ENCODE results near the gene EID3. TPM values are rescaled to one million over a fixed set of nuclear protein-coding genes. Genes with fewer than 3 reads are reported as not detected.

EID3 gene
- total RNA-seq, 1 experiment from 2014 or later = 1.4 TPM

DNA sequence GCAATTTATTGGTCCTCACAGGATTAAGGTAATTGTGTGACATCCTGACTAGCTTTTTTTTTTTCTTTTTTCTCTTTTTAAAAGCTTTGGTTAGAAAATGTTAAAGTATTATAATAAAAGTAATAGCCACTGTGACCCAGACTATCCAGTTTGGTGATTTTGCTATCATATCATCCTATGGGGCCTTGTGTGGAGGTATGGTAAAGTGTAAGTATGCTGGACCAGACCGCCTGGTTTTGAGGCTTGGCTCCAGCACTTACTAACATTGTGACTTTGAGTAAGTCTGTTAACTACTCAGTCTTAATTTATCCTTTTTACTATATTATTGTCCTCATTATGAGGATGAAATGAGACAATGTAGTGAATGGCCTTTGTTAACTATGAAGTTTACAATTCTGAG, 15.5 kb downstream of the EID3 start:
- Histone ChIP-seq H3K23me2 (ENCODE audit: insufficient read length, low read depth, low read length, poor library complexity, severe bottlenecking) (no peaks in the 10 kb centered on the region), H2BK120ac (ENCODE audit: low read depth, low read length, poor library complexity, severe bottlenecking) (no peak overlapping the region), H3K4me1 (ENCODE audit: insufficient read depth, low read length) (no peaks in the 10 kb centered on the region), H2BK12ac (ENCODE audit: insufficient read length, low read depth, low read length) (no peak overlapping the region), H3K56ac (ENCODE audit: insufficient read length, low read depth, low read length) (no peak overlapping the region), H4K20me1 (ENCODE audit: control insufficient read depth, insufficient read depth, insufficient read length) (no peaks in the 10 kb centered on the region), H3K27ac (ENCODE audit: insufficient read length, low read depth, low read length) (no peak overlapping the region), H4K91ac (ENCODE audit: insufficient read length, low read depth, low read length) (no peak overlapping the region), H3K79me1 (ENCODE audit: insufficient read depth, low read depth, low read length, poor library complexity, severe bottlenecking) (no peaks in the 10 kb centered on the region), H3K18ac (ENCODE audit: insufficient read length, low read depth, low read length) (no peak overlapping the region), H3K27me3 (ENCODE audit: insufficient read depth, low read length) (no peaks in the 10 kb centered on the region), H2BK15ac (ENCODE audit: low read depth, low read length) (no peak overlapping the region), H3K14ac (ENCODE audit: insufficient read depth, low read length) (no peak overlapping the region), H3K9me3 (ENCODE audit: control insufficient read depth, low read depth, low read length) (no peaks in the 10 kb centered on the region), H2AFZ (ENCODE audit: low read length) (no peak overlapping the region), H2BK20ac (ENCODE audit: low read depth, low read length, poor library complexity, severe bottlenecking) (no peak overlapping the region), H4K8ac (replicated peaks; ENCODE audit: insufficient read length, low read depth, low read length) (no peak overlapping the region), H3K79me2 (ENCODE audit: insufficient read depth, low read length) (no peaks in the 10 kb centered on the region), H3K23ac (ENCODE audit: insufficient read length, low read depth, low read length) (no peak overlapping the region), H3K4me2 (ENCODE audit: insufficient read depth, insufficient read length, low read length) (no peak overlapping the region), H4K5ac (ENCODE audit: insufficient read length, low read depth, low read length) (no peak overlapping the region), H2BK5ac (ENCODE audit: insufficient read length, low read length) (no peak overlapping the region), H2AK5ac (ENCODE audit: insufficient read length, low read length) (no peak overlapping the region), H3T11ph (ENCODE audit: low read length) (no peak overlapping the region), H3K9ac (ENCODE audit: extremely low read depth, insufficient read length, low read length) (no peak overlapping the region), H3K4ac (ENCODE audit: low read depth, low read length) (no peak overlapping the region)
- H3K4me3 Mint-ChIP-seq = no peak overlapping the region
- H3K36me3 Mint-ChIP-seq (ENCODE audit: insufficient read depth in 1 of 3, low read depth in 3 of 3) = peaks cover 46 to 78% (median 76%) of the 10 kb centered on the region in 3 experiments
- WGBS (ENCODE audit: extremely low coverage, insufficient read length, low lambda C conversion rate) = no CpG with 5 or more reads among the region's 1 CpG
- H3K9me3 Mint-ChIP-seq = peaks cover 0 to 3% of the 10 kb centered on the region in 2 experiments; a peak in 1 of 5 replicates
- H3K27ac Mint-ChIP-seq = no peak overlapping the region
- no peak for DNase-seq
- no peaks in the 10 kb centered on the region for H3K4me1 Mint-ChIP-seq
- TF ChIP-seq, protein P1, sequence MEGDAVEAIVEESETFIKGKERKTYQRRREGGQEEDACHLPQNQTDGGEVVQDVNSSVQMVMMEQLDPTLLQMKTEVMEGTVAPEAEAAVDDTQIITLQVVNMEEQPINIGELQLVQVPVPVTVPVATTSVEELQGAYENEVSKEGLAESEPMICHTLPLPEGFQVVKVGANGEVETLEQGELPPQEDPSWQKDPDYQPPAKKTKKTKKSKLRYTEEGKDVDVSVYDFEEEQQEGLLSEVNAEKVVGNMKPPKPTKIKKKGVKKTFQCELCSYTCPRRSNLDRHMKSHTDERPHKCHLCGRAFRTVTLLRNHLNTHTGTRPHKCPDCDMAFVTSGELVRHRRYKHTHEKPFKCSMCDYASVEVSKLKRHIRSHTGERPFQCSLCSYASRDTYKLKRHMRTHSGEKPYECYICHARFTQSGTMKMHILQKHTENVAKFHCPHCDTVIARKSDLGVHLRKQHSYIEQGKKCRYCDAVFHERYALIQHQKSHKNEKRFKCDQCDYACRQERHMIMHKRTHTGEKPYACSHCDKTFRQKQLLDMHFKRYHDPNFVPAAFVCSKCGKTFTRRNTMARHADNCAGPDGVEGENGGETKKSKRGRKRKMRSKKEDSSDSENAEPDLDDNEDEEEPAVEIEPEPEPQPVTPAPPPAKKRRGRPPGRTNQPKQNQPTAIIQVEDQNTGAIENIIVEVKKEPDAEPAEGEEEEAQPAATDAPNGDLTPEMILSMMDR (conservative IDR thresholded peaks at IDR 0.05) = no peak
- H3K27me3 Mint-ChIP-seq (ENCODE audit: low read depth) = no peaks in the 10 kb centered on the region

Data from H9 (cell line).